HG02588 (cell line): Measurements from ENCODE around the gene MORF4L1.
A peak's percentile ranks its signal among the peaks of the same experiment; 100 is the strongest.

ENCODE experiments used
- ATAC-seq: cut with Tn5 transposase; IDR thresholded peaks from one replicate; pipeline ENCODE4 v1.9.1; 2021; ENCODE audit warnings: mild to moderate bottlenecking, moderate library complexity; ENCODE audit not compliant: unreplicated experiment

The MORF4L1 gene

DNA sequence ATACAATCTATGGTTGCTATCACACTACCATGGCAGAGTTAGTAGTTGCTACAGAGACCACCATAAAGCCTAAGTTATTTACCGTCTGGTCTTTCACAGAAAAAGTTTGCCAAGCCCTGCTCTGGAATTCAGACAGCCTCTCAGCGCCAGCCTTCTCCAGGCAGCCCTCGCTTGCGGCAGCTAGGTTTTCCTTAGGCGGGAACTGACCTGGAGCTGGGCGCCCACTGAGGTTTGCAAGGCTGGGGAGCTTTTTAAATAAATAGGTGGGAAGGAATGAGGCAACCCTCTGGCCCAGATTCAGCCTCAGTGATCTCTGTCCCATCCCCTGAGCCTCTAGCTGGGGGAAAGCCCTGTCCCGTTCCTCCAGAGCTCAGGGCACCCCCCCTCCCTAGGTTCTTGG lies 71.0 kb downstream of the MORF4L1 start:
- ATAC-seq, result no peak

DNA sequence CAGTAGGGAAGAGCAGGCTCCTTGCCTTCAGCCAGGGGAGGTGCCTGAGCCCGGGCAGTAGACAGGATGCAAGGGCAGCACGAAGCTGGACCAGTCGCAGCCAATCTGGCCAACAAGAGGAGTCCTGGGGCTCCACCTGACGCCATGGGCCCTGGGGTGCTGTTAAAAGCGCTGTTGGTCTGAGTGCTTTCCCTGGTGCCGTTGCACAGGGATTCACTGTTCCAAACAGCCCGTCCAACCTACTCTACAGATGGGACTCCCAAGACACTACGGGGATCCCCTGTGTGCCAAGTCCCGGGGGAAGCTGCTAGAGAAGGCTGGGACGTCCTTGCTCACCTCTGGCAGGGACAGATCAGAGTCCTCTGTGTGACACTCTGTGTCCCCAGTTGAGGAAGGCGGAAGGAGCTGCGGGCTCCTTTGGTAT lies 71.5 kb downstream of the MORF4L1 start:
- ATAC-seq, result peak; percentile 39

DNA sequence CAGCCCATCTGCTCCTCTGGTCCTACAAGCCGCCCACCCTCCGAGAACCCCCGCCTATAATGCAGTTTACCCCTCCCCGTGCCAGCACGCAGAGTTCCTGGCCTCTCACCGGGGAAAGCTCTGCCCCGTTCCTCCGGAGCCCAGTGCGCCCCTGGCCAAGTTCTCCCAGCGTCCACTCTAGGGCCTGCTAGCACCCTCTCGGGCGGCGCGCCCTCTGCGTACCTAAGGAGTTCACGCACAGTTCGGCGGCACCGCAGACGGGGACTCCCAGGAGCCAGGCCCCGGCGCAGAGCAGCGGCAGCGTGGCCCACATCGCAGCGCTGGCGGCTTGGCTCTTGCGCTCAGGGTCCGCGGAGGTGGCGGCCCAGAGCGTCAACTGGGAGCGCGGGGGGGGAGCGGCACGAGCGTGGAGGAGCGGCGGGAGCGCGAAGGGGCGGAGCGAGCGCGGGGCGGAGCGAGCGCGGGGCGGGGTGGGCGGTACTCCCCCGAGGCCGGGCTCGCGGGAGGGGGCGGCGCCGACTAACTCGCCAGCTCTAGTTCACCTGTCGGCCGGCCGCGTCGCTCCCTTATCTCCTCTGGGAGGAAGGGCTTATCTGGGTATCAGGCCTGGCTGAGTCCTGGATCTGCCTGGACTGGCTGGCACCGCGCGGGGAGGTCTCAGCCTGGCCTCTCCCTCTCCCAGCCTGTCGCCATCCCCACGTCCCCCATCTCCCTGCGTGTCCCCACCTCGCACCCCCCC lies 72.1 kb downstream of the MORF4L1 start, which contains the start of gene CTSH:
Gene CTSH, minus strand, starts transcription at position 378 of the 739 bp plus-strand sequence. Its CDS starts 65 bp downstream, at position 313.
- peak; percentile 52 for ATAC-seq

DNA sequence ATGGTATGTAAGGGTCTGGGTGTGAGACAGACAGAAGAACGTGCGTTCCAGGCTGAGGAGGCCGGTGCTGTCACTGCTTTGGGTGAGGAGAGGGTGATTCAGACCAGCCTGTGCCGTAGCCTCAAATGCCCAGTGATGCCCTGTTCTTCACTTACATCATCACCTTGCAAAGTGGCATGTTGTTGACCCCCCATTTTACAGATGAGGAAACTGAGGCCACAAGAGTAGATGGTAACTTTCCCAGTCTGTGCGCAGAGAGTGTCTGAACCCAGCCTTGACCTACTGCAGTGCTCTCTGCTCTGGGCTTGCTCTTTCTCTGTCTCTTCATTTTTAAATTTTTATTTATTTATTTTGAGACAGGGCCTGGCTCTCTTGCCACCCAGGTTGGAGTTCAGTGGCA lies 73.8 kb downstream of the MORF4L1 start:
- no peak for ATAC-seq

DNA sequence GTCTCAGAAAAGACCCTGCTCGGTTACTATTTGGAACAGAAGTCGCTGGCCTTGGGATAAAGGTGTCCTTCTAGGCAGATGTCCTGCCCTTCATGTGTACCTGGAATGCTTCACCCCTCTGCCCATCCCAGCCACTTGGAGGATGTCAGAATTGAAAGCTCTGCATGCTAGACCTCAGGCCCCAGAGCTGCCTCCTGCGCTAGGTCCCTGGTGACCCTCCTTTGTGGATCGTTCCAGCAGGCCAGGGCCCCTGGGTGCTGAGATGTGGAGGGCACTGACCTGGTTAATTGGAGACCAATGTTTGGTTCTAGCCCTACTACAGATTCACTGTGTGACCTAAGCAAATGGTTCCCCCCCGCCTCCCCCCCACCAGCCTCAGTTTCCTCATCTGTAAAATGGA lies 74.8 kb downstream of the MORF4L1 start:
- no peak for ATAC-seq
